LNCaP clone FGC (cell line): ENCODE measurements around the gene PTPRCAP.

Experiments used
- DNase-seq: peaks from one replicate; pipeline ENCODE4 v3.0.0-alpha.2; 2011; ENCODE audit warnings: low read depth
- H3K4me3 ChIP-seq: 2 replicates; pipeline ENCODE4 v1.5.1; 2011; ENCODE audit warnings: mild to moderate bottlenecking, low read depth, low read length, control low read depth
- TF ChIP-seq, protein P1 (sequence below): IDR thresholded peaks from 2 replicates; pipeline ENCODE4 v1.5.1; 2012; ENCODE audit warnings: mild to moderate bottlenecking; ENCODE audit not compliant: control insufficient read depth, insufficient read depth; ENCODE audit errors: extremely low read depth

PTPRCAP gene

GRCh38 chr11:67389477-67389876, 48.0 kb downstream of the PTPRCAP start:
- TF ChIP-seq, protein P1, sequence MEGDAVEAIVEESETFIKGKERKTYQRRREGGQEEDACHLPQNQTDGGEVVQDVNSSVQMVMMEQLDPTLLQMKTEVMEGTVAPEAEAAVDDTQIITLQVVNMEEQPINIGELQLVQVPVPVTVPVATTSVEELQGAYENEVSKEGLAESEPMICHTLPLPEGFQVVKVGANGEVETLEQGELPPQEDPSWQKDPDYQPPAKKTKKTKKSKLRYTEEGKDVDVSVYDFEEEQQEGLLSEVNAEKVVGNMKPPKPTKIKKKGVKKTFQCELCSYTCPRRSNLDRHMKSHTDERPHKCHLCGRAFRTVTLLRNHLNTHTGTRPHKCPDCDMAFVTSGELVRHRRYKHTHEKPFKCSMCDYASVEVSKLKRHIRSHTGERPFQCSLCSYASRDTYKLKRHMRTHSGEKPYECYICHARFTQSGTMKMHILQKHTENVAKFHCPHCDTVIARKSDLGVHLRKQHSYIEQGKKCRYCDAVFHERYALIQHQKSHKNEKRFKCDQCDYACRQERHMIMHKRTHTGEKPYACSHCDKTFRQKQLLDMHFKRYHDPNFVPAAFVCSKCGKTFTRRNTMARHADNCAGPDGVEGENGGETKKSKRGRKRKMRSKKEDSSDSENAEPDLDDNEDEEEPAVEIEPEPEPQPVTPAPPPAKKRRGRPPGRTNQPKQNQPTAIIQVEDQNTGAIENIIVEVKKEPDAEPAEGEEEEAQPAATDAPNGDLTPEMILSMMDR: peak; percentile 29; the same call in 1 of the 2 replicates
- DNase-seq: no peak
- H3K4me3 ChIP-seq: no peak overlapping the region

- TF ChIP-seq, protein P1: no peak
- no peak for DNase-seq
- no peak overlapping the region for H3K4me3 ChIP-seq
Observed at GRCh38 chr11:67387518-67387917, 50.0 kb downstream of the PTPRCAP start.

GRCh38 chr11:67387069-67387468, 50.4 kb downstream of the PTPRCAP start:
- TF ChIP-seq, protein P1: no peak
- DNase-seq: no peak
- no peak overlapping the region for H3K4me3 ChIP-seq
